ENCODE measurements around the gene NUDT8.

GRCh38 chr11:67634366-67635230 is 4.9 kb upstream of the NUDT8 start:
- TF ChIP-seq CTCF (IDR thresholded peaks at IDR 0.05; ENCODE audit: poor library complexity) (no peak), EZH2 (IDR thresholded peaks at IDR 0.05; ENCODE audit: borderline replicate concordance) (no peak)

Measured in hepatocyte (in vitro differentiated cells).